Measurements from ENCODE around the gene SPATA31C1.

GRCh38 chr9:87892956-87893355, 24.8 kb upstream of the SPATA31C1 start:
- TF ChIP-seq EZH2 (IDR thresholded peaks at IDR 0.05; ENCODE audit: borderline replicate concordance, low read depth, low read length, severe bottlenecking) (no peak), CTCF (IDR thresholded peaks at IDR 0.05; ENCODE audit: borderline replicate concordance, extremely low read depth, low read length, poor library complexity, severe bottlenecking) (no peak)
